D721Med (cell line): Measurements from ENCODE around the gene CELF1.

Experiments used
- DNase-seq: peaks from one replicate; pipeline ENCODE4 v3.0.0; 2011; ENCODE audit warnings: low spot score; ENCODE audit not compliant: insufficient read length
- FAIRE-seq: peaks from 2 replicates; lab custom pipeline; 2011; peaks lifted over from hg19 to GRCh38; lab: Jason Lieb, UNC
- CTCF ChIP-seq: IDR thresholded peaks from 2 replicates; pipeline ENCODE4 v1.5.1; 2012; ENCODE audit warnings: mild to moderate bottlenecking, control low read depth; ENCODE audit not compliant: insufficient read depth; ENCODE audit errors: missing control alignments

The CELF1 gene

GRCh38 chr11:47495011-47495855 is 57.7 kb downstream of the CELF1 start:
- DNase-seq (no peak), FAIRE-seq (no peak)
- no peak for TF ChIP-seq CTCF

GRCh38 chr11:47489395-47489755 is 63.6 kb downstream of the CELF1 start:
- DNase-seq (no peak), FAIRE-seq (no peak)
- TF ChIP-seq CTCF = no peak

- TF ChIP-seq CTCF = no peak
- no peak for DNase-seq
- no peak for FAIRE-seq
Observed at GRCh38 chr11:47488674-47489394, 64.1 kb downstream of the CELF1 start.

- FAIRE-seq (no peak), DNase-seq (no peak)
- no peak for TF ChIP-seq CTCF
Observed at GRCh38 chr11:47488111-47488510, 64.8 kb downstream of the CELF1 start.

- TF ChIP-seq CTCF = no peak
- FAIRE-seq (no peak), DNase-seq (no peak)
Observed at GRCh38 chr11:47487421-47487820, 65.5 kb downstream of the CELF1 start.

GRCh38 chr11:47485107-47485506 is 67.8 kb downstream of the CELF1 start:
- DNase-seq (no peak), FAIRE-seq (no peak)
- TF ChIP-seq CTCF = no peak

GRCh38 chr11:47483457-47483856 is 69.5 kb downstream of the CELF1 start:
- no peak for FAIRE-seq
- DNase-seq = no peak
- no peak for TF ChIP-seq CTCF
